ENCODE data around the gene FSHR. TPM values are rescaled to one million over a fixed set of nuclear protein-coding genes. Genes with fewer than 3 reads are reported as not detected.

The FSHR gene
- total RNA-seq, 2 experiments from 2014 or later, result not detected

- intact Hi-C loops (cut with micrococcal nuclease), result no loop called here
- Mint-ChIP-seq H3K9me3 (peaks cover 2% of the 10 kb centered on the region), H3K27me3 (ENCODE audit: low read depth) (no peaks in the 10 kb centered on the region), H3K4me3 (no peak overlapping the region), H3K36me3 (ENCODE audit: low read depth) (no peaks in the 10 kb centered on the region), H3K27ac (no peak overlapping the region), H3K4me1 (ENCODE audit: low read depth) (no peaks in the 10 kb centered on the region)
- CTCF ChIA-PET, result no interaction called here
- DNase-seq, result no peak
Measured at GRCh38 chr2:49004036-49004626, 150.2 kb downstream of the FSHR start.

DNA sequence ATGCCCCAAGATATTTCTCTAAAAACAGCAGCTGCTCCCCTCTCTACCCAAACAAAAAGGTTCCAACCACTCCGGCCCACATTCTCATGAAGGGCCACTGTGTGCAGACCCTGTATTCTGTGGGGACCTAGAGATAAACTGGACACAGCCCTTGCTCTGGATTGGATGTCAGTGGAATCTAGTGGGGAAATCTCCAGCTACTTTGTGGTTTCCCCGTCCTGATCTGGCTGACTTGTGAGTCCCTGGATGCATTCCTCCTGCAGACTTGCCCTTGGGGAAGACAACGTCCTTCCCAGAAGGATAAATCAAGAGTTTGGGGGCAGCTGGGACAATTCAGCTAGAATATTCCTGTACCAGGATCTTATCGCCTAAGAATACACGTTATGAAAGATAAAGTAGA lies 151.1 kb downstream of the FSHR start:
- intact Hi-C loops (cut with micrococcal nuclease), result no loop called here
- CTCF ChIA-PET, result no interaction called here
- Mint-ChIP-seq H3K4me1 (ENCODE audit: low read depth) (no peaks in the 10 kb centered on the region), H3K36me3 (ENCODE audit: low read depth) (no peaks in the 10 kb centered on the region), H3K27ac (no peak overlapping the region), H3K9me3 (peaks cover 2% of the 10 kb centered on the region), H3K27me3 (ENCODE audit: low read depth) (no peaks in the 10 kb centered on the region), H3K4me3 (no peak overlapping the region)
- DNase-seq, result no peak

GRCh38 chr2:49002750-49003149 lies 151.6 kb downstream of the FSHR start:
- H3K36me3 Mint-ChIP-seq (ENCODE audit: low read depth), result no peaks in the 10 kb centered on the region
- no peaks in the 10 kb centered on the region for H3K4me1 Mint-ChIP-seq (ENCODE audit: low read depth)
- H3K4me3 Mint-ChIP-seq, result no peak overlapping the region
- intact Hi-C loops (cut with micrococcal nuclease), result no loop called here
- H3K9me3 Mint-ChIP-seq, result peaks cover 2% of the 10 kb centered on the region
- no peaks in the 10 kb centered on the region for H3K27me3 Mint-ChIP-seq (ENCODE audit: low read depth)
- no peak for DNase-seq
- no peak overlapping the region for H3K27ac Mint-ChIP-seq
- CTCF ChIA-PET, result no interaction called here

- no peak overlapping the region for H3K27ac Mint-ChIP-seq
- H3K4me3 Mint-ChIP-seq, result no peak overlapping the region
- DNase-seq, result no peak
- no peaks in the 10 kb centered on the region for H3K27me3 Mint-ChIP-seq (ENCODE audit: low read depth)
- H3K4me1 Mint-ChIP-seq (ENCODE audit: low read depth), result no peaks in the 10 kb centered on the region
- CTCF ChIA-PET, result no interaction called here
- no peaks in the 10 kb centered on the region for H3K9me3 Mint-ChIP-seq
- intact Hi-C loops (cut with micrococcal nuclease), result no loop called here
- H3K36me3 Mint-ChIP-seq (ENCODE audit: low read depth), result no peaks in the 10 kb centered on the region
Measured at GRCh38 chr2:49000695-49001094, 153.6 kb downstream of the FSHR start.

GRCh38 chr2:48998449-48998848 lies 155.9 kb downstream of the FSHR start:
- H3K4me1 Mint-ChIP-seq (ENCODE audit: low read depth), result no peaks in the 10 kb centered on the region
- H3K27ac Mint-ChIP-seq, result no peak overlapping the region
- no peaks in the 10 kb centered on the region for H3K36me3 Mint-ChIP-seq (ENCODE audit: low read depth)
- CTCF ChIA-PET, result no interaction called here
- H3K27me3 Mint-ChIP-seq (ENCODE audit: low read depth), result no peaks in the 10 kb centered on the region
- DNase-seq, result no peak
- intact Hi-C loops (cut with micrococcal nuclease), result no loop called here
- no peak overlapping the region for H3K4me3 Mint-ChIP-seq
- no peaks in the 10 kb centered on the region for H3K9me3 Mint-ChIP-seq

GRCh38 chr2:48993576-48993975 lies 160.7 kb downstream of the FSHR start:
- Mint-ChIP-seq H3K27ac (no peak overlapping the region), H3K27me3 (ENCODE audit: low read depth) (no peaks in the 10 kb centered on the region), H3K4me1 (ENCODE audit: low read depth) (no peaks in the 10 kb centered on the region), H3K36me3 (ENCODE audit: low read depth) (no peaks in the 10 kb centered on the region), H3K9me3 (no peaks in the 10 kb centered on the region), H3K4me3 (no peak overlapping the region)
- intact Hi-C loops (cut with micrococcal nuclease), result no loop called here
- CTCF ChIA-PET, result no interaction called here
- DNase-seq, result no peak

- intact Hi-C loops (cut with micrococcal nuclease), result no loop called here
- Mint-ChIP-seq H3K4me1 (ENCODE audit: low read depth) (no peaks in the 10 kb centered on the region), H3K27me3 (ENCODE audit: low read depth) (no peaks in the 10 kb centered on the region), H3K9me3 (no peaks in the 10 kb centered on the region), H3K4me3 (no peak overlapping the region), H3K36me3 (ENCODE audit: low read depth) (no peaks in the 10 kb centered on the region), H3K27ac (no peak overlapping the region)
- CTCF ChIA-PET, result no interaction called here
- no peak for DNase-seq
Measured at GRCh38 chr2:48991415-48992131, 162.7 kb downstream of the FSHR start.

- CTCF ChIA-PET, result no interaction called here
- Mint-ChIP-seq H3K4me1 (ENCODE audit: low read depth) (no peaks in the 10 kb centered on the region), H3K9me3 (no peaks in the 10 kb centered on the region), H3K36me3 (ENCODE audit: low read depth) (no peaks in the 10 kb centered on the region), H3K27ac (no peak overlapping the region), H3K4me3 (no peak overlapping the region), H3K27me3 (ENCODE audit: low read depth) (peaks cover 3% of the 10 kb centered on the region)
- DNase-seq, result no peak
- intact Hi-C loops (cut with micrococcal nuclease), result no loop called here
Measured at GRCh38 chr2:48984922-48985321, 169.4 kb downstream of the FSHR start.

DNA sequence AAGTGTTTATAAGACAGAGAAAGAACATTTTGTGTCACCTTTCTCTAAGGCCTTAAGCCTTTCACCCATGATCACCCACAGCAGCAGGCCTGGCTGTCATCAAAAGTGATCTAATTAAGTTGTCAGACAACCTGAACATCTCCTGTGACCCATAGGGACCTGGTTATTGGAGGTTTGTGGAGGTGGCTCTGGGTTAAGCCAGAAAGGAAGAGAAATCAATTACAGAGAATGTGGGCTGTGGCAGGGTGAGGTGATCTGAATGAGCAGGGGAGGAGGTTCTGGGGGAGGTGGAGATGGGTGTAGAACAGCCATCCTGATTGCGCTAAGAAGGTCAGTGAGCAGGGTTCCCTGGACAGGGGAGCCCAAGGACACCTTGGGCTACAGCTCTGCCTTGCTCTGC lies 170.8 kb downstream of the FSHR start:
- peaks cover 3% of the 10 kb centered on the region for H3K27me3 Mint-ChIP-seq (ENCODE audit: low read depth)
- no peak overlapping the region for H3K4me3 Mint-ChIP-seq
- intact Hi-C loops (cut with micrococcal nuclease), result no loop called here
- no peaks in the 10 kb centered on the region for H3K9me3 Mint-ChIP-seq
- no peaks in the 10 kb centered on the region for H3K4me1 Mint-ChIP-seq (ENCODE audit: low read depth)
- no peaks in the 10 kb centered on the region for H3K36me3 Mint-ChIP-seq (ENCODE audit: low read depth)
- CTCF ChIA-PET, result no interaction called here
- H3K27ac Mint-ChIP-seq, result no peak overlapping the region
- DNase-seq, result no peak

DNA sequence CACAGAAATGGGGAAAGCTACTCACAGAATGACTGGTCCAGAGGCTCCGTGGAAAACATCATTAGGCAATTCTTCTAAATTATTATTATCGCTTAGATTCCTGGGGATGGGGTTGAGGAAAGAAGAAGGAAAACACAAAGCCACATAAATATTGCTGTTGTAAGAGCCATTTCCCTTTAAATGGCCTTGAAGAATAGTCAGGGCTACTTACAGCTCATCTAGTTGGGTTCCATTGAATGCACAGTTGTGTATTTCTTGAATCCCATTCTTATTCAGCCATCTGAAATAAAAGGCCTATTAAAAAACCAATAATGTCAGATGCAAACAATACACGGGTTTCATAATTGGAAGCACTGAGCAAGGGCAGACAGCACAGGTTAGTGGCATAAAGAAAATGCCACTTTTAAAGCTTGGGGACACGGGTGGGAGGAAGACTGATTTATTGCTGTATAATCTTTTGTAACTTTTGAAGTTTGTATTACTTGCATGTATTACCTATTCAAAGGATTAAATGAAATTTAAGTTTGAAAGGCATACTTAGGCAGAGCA lies 171.4 kb downstream of the FSHR start:
- CTCF ChIA-PET, result no interaction called here
- Mint-ChIP-seq H3K4me3 (no peak overlapping the region), H3K9me3 (no peaks in the 10 kb centered on the region), H3K27ac (no peak overlapping the region), H3K4me1 (ENCODE audit: low read depth) (no peaks in the 10 kb centered on the region), H3K27me3 (ENCODE audit: low read depth) (peaks cover 3% of the 10 kb centered on the region), H3K36me3 (ENCODE audit: low read depth) (no peaks in the 10 kb centered on the region)
- intact Hi-C loops (cut with micrococcal nuclease), result no loop called here
- DNase-seq, result no peak

- no peaks in the 10 kb centered on the region for H3K36me3 Mint-ChIP-seq (ENCODE audit: low read depth)
- no peak for DNase-seq
- H3K27me3 Mint-ChIP-seq (ENCODE audit: low read depth), result peaks cover 6% of the 10 kb centered on the region
- CTCF ChIA-PET, result no interaction called here
- H3K4me1 Mint-ChIP-seq (ENCODE audit: low read depth), result no peaks in the 10 kb centered on the region
- H3K4me3 Mint-ChIP-seq, result no peak overlapping the region
- H3K27ac Mint-ChIP-seq, result no peak overlapping the region
- intact Hi-C loops (cut with micrococcal nuclease), result no loop called here
- H3K9me3 Mint-ChIP-seq, result no peaks in the 10 kb centered on the region
Measured at GRCh38 chr2:48980846-48981245, 173.5 kb downstream of the FSHR start.

DNA sequence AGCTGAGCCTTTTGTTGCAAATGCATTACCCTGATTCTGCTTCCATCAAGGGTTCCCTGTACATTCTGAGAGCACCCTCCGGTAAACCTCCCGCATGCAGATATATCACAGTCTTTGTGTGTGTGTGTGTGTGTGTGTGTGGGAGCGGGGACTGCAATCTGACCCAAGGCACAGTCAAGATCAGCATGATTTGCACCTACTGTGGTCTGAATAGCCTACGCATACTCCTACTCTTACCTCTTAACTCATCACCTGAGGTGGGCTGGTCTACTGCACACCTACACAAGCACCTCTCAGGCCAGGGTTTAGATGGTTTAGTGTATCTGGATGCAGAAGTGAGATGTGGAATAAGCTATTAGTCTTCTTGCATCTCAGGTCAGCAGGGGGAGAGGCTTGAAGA lies 174.6 kb downstream of the FSHR start:
- Mint-ChIP-seq H3K9me3 (no peaks in the 10 kb centered on the region), H3K27ac (no peak overlapping the region), H3K36me3 (ENCODE audit: low read depth) (no peaks in the 10 kb centered on the region), H3K4me1 (ENCODE audit: low read depth) (no peaks in the 10 kb centered on the region), H3K27me3 (ENCODE audit: low read depth) (peaks cover 6% of the 10 kb centered on the region), H3K4me3 (no peak overlapping the region)
- no peak for DNase-seq
- intact Hi-C loops (cut with micrococcal nuclease), result no loop called here
- CTCF ChIA-PET, result no interaction called here

DNA sequence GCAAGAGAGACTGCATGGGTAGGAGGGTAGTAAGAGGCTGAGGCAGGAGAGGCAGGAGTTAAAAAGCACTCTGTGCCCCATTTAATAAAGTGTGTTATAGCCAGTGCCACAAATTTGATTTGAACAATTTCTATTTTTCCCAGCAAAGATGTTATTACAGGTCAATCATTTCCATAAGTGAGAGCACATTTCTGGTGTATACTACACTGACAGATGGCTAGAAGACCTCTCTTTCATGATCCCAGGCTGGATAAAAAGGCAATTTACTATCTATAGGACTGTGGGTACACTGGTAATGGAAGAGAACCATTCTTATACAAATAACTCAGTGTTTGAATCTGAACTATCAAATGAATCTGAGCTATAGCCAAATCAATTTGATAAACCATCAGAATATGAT lies 176.2 kb downstream of the FSHR start:
- no peak for DNase-seq
- no peaks in the 10 kb centered on the region for H3K36me3 Mint-ChIP-seq (ENCODE audit: low read depth)
- no peaks in the 10 kb centered on the region for H3K4me1 Mint-ChIP-seq (ENCODE audit: low read depth)
- no peak overlapping the region for H3K27ac Mint-ChIP-seq
- H3K4me3 Mint-ChIP-seq, result no peak overlapping the region
- peaks cover 6% of the 10 kb centered on the region for H3K27me3 Mint-ChIP-seq (ENCODE audit: low read depth)
- CTCF ChIA-PET, result no interaction called here
- intact Hi-C loops (cut with micrococcal nuclease), result no loop called here
- H3K9me3 Mint-ChIP-seq, result no peaks in the 10 kb centered on the region
